Measurements from ENCODE around the gene PLCB1.
"Not testable (repeated sequence)": the region's sequence is repeated elsewhere in the genome, so short reads cannot be mapped to it uniquely, and the experiment has no call there.

PLCB1 gene

DNA sequence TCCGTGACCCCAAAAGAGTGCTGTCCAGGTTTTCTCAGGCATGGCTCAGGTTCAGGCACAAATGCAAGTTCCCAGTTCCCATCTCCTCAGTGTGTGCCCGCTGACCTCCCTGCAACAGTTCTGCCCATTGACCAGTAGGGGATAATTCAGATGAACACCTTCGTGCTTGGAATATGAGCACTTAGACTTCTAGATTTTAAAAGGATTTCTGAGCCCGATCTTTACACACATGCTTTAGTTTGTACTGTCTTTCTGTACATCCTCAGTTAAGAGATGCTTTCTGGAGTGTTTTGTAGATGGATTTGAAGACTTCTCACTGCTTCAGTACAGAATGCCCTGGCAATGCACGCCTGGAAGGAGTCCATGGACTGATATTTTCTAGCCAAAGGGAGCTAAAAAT lies 697.2 kb downstream of the PLCB1 start:
- no peak overlapping the region for H3K4me3 ChIP-seq (replicated peaks; ENCODE audit: low read depth, low read length)
- TF ChIP-seq, protein P1, sequence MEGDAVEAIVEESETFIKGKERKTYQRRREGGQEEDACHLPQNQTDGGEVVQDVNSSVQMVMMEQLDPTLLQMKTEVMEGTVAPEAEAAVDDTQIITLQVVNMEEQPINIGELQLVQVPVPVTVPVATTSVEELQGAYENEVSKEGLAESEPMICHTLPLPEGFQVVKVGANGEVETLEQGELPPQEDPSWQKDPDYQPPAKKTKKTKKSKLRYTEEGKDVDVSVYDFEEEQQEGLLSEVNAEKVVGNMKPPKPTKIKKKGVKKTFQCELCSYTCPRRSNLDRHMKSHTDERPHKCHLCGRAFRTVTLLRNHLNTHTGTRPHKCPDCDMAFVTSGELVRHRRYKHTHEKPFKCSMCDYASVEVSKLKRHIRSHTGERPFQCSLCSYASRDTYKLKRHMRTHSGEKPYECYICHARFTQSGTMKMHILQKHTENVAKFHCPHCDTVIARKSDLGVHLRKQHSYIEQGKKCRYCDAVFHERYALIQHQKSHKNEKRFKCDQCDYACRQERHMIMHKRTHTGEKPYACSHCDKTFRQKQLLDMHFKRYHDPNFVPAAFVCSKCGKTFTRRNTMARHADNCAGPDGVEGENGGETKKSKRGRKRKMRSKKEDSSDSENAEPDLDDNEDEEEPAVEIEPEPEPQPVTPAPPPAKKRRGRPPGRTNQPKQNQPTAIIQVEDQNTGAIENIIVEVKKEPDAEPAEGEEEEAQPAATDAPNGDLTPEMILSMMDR (IDR thresholded peaks at IDR 0.05; ENCODE audit: low read length, missing control alignments), result peak; percentile 23
- no peak for DNase-seq (ENCODE audit: low read depth)

- H3K4me3 ChIP-seq (replicated peaks; ENCODE audit: low read depth, low read length); DNase-seq (ENCODE audit: low read depth): not testable (repeated sequence)
These were observed 702.2 kb downstream of the PLCB1 start for GRCh38 chr20:8834294-8834693.

GRCh38 chr20:8834851-8835250 lies 702.8 kb downstream of the PLCB1 start:
- TF ChIP-seq, protein P1 (IDR thresholded peaks at IDR 0.05; ENCODE audit: low read length, missing control alignments), result no peak
- H3K4me3 ChIP-seq (replicated peaks; ENCODE audit: low read depth, low read length), result no peak overlapping the region
- DNase-seq (ENCODE audit: low read depth), result no peak

- TF ChIP-seq, protein P1 (IDR thresholded peaks at IDR 0.05; ENCODE audit: low read length, missing control alignments), result no peak
- DNase-seq (ENCODE audit: low read depth), result peak; percentile 71
- H3K4me3 ChIP-seq (replicated peaks; ENCODE audit: low read depth, low read length), result no peak overlapping the region
These were observed 705.3 kb downstream of the PLCB1 start for GRCh38 chr20:8837396-8837795.

DNA sequence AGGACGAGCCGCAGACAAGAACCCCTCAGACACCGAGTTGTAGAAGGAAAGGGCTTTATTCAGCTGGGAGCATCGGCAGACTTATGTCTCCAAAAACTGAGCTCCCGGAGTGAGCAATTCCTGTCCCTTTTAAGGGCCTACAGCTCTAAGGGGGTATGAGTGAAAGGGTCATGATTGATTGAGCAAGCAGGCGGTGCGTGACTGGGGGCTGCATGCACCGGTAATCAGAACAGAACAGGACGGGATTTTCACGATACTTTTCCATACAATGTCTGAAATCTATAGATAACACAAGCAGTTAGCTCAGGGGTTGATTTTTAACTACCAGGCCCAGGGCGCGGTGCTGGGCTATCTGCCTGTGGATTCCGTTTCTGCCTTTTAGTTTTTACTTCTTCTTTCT lies 710.5 kb downstream of the PLCB1 start:
- DNase-seq (ENCODE audit: low read depth), result no peak
- H3K4me3 ChIP-seq (replicated peaks; ENCODE audit: low read depth, low read length), result no peak overlapping the region
- TF ChIP-seq, protein P1 (IDR thresholded peaks at IDR 0.05; ENCODE audit: low read length, missing control alignments), result no peak

- TF ChIP-seq, protein P1 (IDR thresholded peaks at IDR 0.05; ENCODE audit: low read length, missing control alignments), result no peak
- DNase-seq (ENCODE audit: low read depth), result no peak
- no peak overlapping the region for H3K4me3 ChIP-seq (replicated peaks; ENCODE audit: low read depth, low read length)
These were observed 712.1 kb downstream of the PLCB1 start for GRCh38 chr20:8844179-8844578.

- DNase-seq (ENCODE audit: low read depth), result no peak
- H3K4me3 ChIP-seq (replicated peaks; ENCODE audit: low read depth, low read length), result no peak overlapping the region
- TF ChIP-seq, protein P1 (IDR thresholded peaks at IDR 0.05; ENCODE audit: low read length, missing control alignments), result no peak
These were observed 717.9 kb downstream of the PLCB1 start for GRCh38 chr20:8849990-8850389.

Measured in fibroblast of pulmonary artery (primary cell).